PC-3 (cell line): Measurements from ENCODE around the gene NTN4. TPM values are rescaled to one million over a fixed set of nuclear protein-coding genes. Genes with fewer than 3 reads are reported as not detected.

Experiments
- ATAC-seq: fragments of 200-7000 bp; cut with Tn5 transposase; 2 replicates; pipeline ENCODE4 v1.9.1; 2020; ENCODE audit warnings: mild to moderate bottlenecking, moderate library complexity
- BruUV-seq: library from RNA; stranded (reverse); fragments of 400-500 nt; replicated peaks from 2 replicates; lab custom pipeline; 2021; lab: Mats Ljungman, UMichigan
- CTCF ChIA-PET: fragments of 300-600 bp; sonication (Branson Sonifier 250); formaldehyde crosslinking; loops from one replicate; lab custom pipeline; 2022; ENCODE audit warnings: antibody characterized with exemption; lab: Charles Lee
- POLR2A ChIA-PET: fragments of 300-600 bp; sonication (Branson Sonifier 250); formaldehyde crosslinking; loops from one replicate; lab custom pipeline; 2022; ENCODE audit warnings: antibody characterized with exemption; ENCODE audit not compliant: unreplicated experiment; lab: Charles Lee
- DNase-seq: peaks from one replicate; pipeline ENCODE4 v3.0.0-alpha.2; 2015
- H2AFZ ChIP-seq: fragments of 300-600 bp; sonication (generic); 2 replicates; pipeline ENCODE4 v1.6.0; 2016; ENCODE audit warnings: antibody characterized with exemption, low read length
- H3F3A ChIP-seq: fragments of 300-600 bp; sonication (generic); one replicate; pipeline ENCODE4 v1.6.0; 2017; ENCODE audit warnings: antibody characterized with exemption, low read length, control low read depth, mild to moderate bottlenecking; ENCODE audit not compliant: unreplicated experiment
- H3K27ac ChIP-seq: fragments of 300-600 bp; sonication (generic); 2 replicates; pipeline ENCODE4 v1.5.1; 2016; ENCODE audit warnings: mild to moderate bottlenecking, low read length
- H3K27me3 ChIP-seq: fragments of 300-600 bp; sonication (generic); 2 replicates; pipeline ENCODE4 v1.6.1; 2016; ENCODE audit warnings: low read length, mixed read lengths
- H3K36me3 ChIP-seq: fragments of 300-600 bp; sonication (generic); 2 replicates; pipeline ENCODE4 v1.6.1; 2016; ENCODE audit warnings: low read depth, mixed run types, low read length, mixed read lengths
- H3K4me1 ChIP-seq: fragments of 300-600 bp; sonication (generic); 2 replicates; pipeline ENCODE4 v1.5.1; 2016; ENCODE audit warnings: low read length; ENCODE audit not compliant: insufficient read depth
- H3K4me2 ChIP-seq: fragments of 300-600 bp; sonication (generic); 2 replicates; pipeline ENCODE4 v1.6.0; 2016; ENCODE audit warnings: low read length
- H3K4me3 ChIP-seq: fragments of 300-600 bp; sonication (generic); 2 replicates; pipeline ENCODE4 v1.5.1; 2016; ENCODE audit warnings: mild to moderate bottlenecking, low read length, mixed read lengths
- H3K79me2 ChIP-seq: fragments of 300-600 bp; sonication (generic); 2 replicates; pipeline ENCODE4 v1.6.1; 2017; ENCODE audit warnings: low read length, mixed read lengths
- H3K9ac ChIP-seq: fragments of 300-600 bp; sonication (generic); 2 replicates; pipeline ENCODE4 v1.6.0; 2016; ENCODE audit warnings: mild to moderate bottlenecking, low read length
- H3K9me2 ChIP-seq: fragments of 300-600 bp; sonication (generic); replicated peaks from 2 replicates; pipeline ENCODE4 v1.6.1; 2016; ENCODE audit warnings: mixed run types, low read length, mixed read lengths
- H3K9me3 ChIP-seq: fragments of 300-600 bp; sonication (generic); 2 replicates; pipeline ENCODE4 v1.6.1; 2016; ENCODE audit warnings: low read length, mixed read lengths
- H4K20me1 ChIP-seq: fragments of 300-600 bp; sonication (generic); 2 replicates; pipeline ENCODE4 v1.6.1; 2016; ENCODE audit warnings: low read length, mixed read lengths
- EZH2 ChIP-seq: fragments of 300-600 bp; sonication (generic); IDR thresholded peaks from one replicate; pipeline ENCODE4 v1.6.1; 2017; ENCODE audit warnings: antibody characterized with exemption, mild to moderate bottlenecking, low read length; ENCODE audit not compliant: unreplicated experiment
- EZH2phosphoT487 ChIP-seq: fragments of 300-600 bp; sonication (generic); IDR thresholded peaks from 2 replicates; pipeline ENCODE4 v1.6.1; 2018; ENCODE audit warnings: mild to moderate bottlenecking, antibody characterized with exemption, low read length, borderline replicate concordance
- intact Hi-C: fragments of 100-400 bp; cut with micrococcal nuclease; formaldehyde crosslinking; loops from 2 replicates; pipeline ENCODE4 v1.9.0; 2023
- total RNA-seq: library from RNA; depleted of rRNA; stranded (reverse); fragments of >200 nt; gene quantifications from 2 replicates; pipeline ENCODE4 v1.2.3, GENCODE V29; 2014
- TF ChIP-seq, protein P1 (sequence below): fragments of 300-600 bp; sonication (generic); conservative IDR thresholded peaks from 2 replicates; pipeline ENCODE4 v1.5.1; 2017; ENCODE audit warnings: antibody characterized with exemption, low read depth, mild to moderate bottlenecking, low read length

Gene NTN4
- total RNA-seq, 1 experiment from 2014 or later: 39.6 TPM

DNA sequence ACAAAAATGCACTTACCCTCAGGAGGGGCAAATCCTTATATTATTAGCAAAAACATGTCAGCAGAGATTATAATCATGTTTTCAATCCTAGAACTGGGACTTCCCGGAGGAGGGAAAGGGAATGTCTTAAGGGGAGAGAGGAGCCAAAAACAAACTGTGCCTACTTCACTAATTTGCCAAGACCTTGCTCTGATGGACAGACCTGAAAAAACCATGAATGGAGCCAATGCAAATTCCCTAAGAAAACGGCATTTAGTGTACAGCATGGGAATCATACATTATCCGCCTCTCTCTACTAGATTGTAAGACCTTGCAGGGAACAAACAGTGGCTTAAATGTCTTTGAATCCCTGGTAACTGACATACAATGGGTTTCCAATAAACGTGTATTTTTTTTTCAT is 70.4 kb downstream of the NTN4 start:
- H2AFZ ChIP-seq: no peak overlapping the region
- H3K4me1 ChIP-seq: peaks cover 20% of the 10 kb centered on the region
- no peaks in the 10 kb centered on the region for H3K9me2 ChIP-seq
- ATAC-seq (no peak), DNase-seq (no peak)
- H3K27ac ChIP-seq: no peak overlapping the region
- CTCF ChIA-PET: no interaction called here
- TF ChIP-seq EZH2: no peak
- TF ChIP-seq, protein P1, sequence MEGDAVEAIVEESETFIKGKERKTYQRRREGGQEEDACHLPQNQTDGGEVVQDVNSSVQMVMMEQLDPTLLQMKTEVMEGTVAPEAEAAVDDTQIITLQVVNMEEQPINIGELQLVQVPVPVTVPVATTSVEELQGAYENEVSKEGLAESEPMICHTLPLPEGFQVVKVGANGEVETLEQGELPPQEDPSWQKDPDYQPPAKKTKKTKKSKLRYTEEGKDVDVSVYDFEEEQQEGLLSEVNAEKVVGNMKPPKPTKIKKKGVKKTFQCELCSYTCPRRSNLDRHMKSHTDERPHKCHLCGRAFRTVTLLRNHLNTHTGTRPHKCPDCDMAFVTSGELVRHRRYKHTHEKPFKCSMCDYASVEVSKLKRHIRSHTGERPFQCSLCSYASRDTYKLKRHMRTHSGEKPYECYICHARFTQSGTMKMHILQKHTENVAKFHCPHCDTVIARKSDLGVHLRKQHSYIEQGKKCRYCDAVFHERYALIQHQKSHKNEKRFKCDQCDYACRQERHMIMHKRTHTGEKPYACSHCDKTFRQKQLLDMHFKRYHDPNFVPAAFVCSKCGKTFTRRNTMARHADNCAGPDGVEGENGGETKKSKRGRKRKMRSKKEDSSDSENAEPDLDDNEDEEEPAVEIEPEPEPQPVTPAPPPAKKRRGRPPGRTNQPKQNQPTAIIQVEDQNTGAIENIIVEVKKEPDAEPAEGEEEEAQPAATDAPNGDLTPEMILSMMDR: no peak
- TF ChIP-seq EZH2phosphoT487: no peak
- H3F3A ChIP-seq: no peaks in the 10 kb centered on the region
- no peak overlapping the region for H3K9ac ChIP-seq
- no peak overlapping the region for H3K4me3 ChIP-seq
- H3K9me3 ChIP-seq: no peaks in the 10 kb centered on the region
- BruUV-seq: no TSS peak
- no peaks in the 10 kb centered on the region for H4K20me1 ChIP-seq
- intact Hi-C loops: no loop called here
- POLR2A ChIA-PET: no interaction called here
- no peak overlapping the region for H3K4me2 ChIP-seq
- H3K27me3 ChIP-seq: no peaks in the 10 kb centered on the region
- H3K79me2 ChIP-seq: no peaks in the 10 kb centered on the region
- no peaks in the 10 kb centered on the region; the same call in 1 of the 2 replicates for H3K36me3 ChIP-seq

DNA sequence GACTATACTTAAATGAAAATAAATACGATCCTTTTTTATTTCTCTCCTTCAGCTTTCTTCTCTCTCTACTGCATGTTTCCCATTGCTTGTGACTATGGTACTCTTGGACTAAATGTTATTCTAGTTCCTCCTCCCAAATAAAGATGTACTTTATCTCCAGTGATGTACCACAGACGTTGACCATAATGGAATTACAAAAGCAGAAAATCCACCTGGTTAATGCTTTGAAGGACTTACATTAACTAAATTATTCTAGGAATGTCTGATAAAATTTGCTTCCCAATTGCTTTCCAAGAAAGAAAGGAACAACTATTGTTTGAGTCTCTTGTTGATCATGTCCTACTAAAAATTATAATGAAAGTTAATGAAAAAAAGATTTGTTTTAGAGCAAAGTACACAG is 71.8 kb downstream of the NTN4 start:
- intact Hi-C loops: no loop called here
- Histone ChIP-seq H3K79me2 (no peaks in the 10 kb centered on the region), H3K27me3 (no peaks in the 10 kb centered on the region), H3F3A (no peaks in the 10 kb centered on the region), H3K4me3 (no peak overlapping the region), H3K9me3 (no peaks in the 10 kb centered on the region), H3K4me1 (peaks cover 20% of the 10 kb centered on the region), H3K9ac (no peak overlapping the region; the same call in 1 of the 2 replicates), H3K9me2 (no peaks in the 10 kb centered on the region), H3K4me2 (peak overlapping the region; percentile 47; the same call in 1 of the 2 replicates), H4K20me1 (no peaks in the 10 kb centered on the region), H3K36me3 (peaks cover 5% of the 10 kb centered on the region; the same call in 1 of the 2 replicates), H2AFZ (no peak overlapping the region), H3K27ac (peak overlapping the region; percentile 78)
- no peak for DNase-seq
- ATAC-seq: no peak
- ChIA-PET POLR2A (interaction anchor here (0.8 kb wide), 1 partner anchor 136 kb away, joined by 6 read pairs; no protein-coding TSS in a partner anchor), CTCF (interaction anchor here (0.6 kb wide), 1 partner anchor 85 kb away, joined by 3 read pairs; no protein-coding TSS in a partner anchor)
- BruUV-seq: no TSS peak
- no peak for TF ChIP-seq EZH2phosphoT487
- TF ChIP-seq, protein P1: no peak
- TF ChIP-seq EZH2: no peak

GRCh38 chr12:95718006-95718431 is 72.5 kb downstream of the NTN4 start:
- peak overlapping the region; percentile 47 for H3K4me2 ChIP-seq
- intact Hi-C loops: no loop called here
- no peaks in the 10 kb centered on the region for H3K79me2 ChIP-seq
- H3K4me1 ChIP-seq: peaks cover 20% of the 10 kb centered on the region
- DNase-seq (peak; percentile 62), ATAC-seq (peak; percentile 51)
- no peaks in the 10 kb centered on the region for H3K27me3 ChIP-seq
- CTCF ChIA-PET: interaction anchor here (0.6 kb wide), 1 partner anchor 84 kb away, joined by 3 read pairs; no protein-coding TSS in a partner anchor
- peaks cover 8% of the 10 kb centered on the region; the same call in 1 of the 2 replicates for H3K36me3 ChIP-seq
- POLR2A ChIA-PET: interaction anchor here (0.8 kb wide), 1 partner anchor 135 kb away, joined by 6 read pairs; no protein-coding TSS in a partner anchor
- H4K20me1 ChIP-seq: no peaks in the 10 kb centered on the region
- H2AFZ ChIP-seq: no peak overlapping the region
- H3K27ac ChIP-seq: peak overlapping the region; percentile 78
- no peaks in the 10 kb centered on the region for H3K9me3 ChIP-seq
- no peak overlapping the region for H3K4me3 ChIP-seq
- TF ChIP-seq EZH2phosphoT487 (no peak), EZH2 (no peak)
- TF ChIP-seq, protein P1: no peak
- BruUV-seq: no TSS peak
- H3K9me2 ChIP-seq: no peaks in the 10 kb centered on the region
- no peaks in the 10 kb centered on the region for H3F3A ChIP-seq
- H3K9ac ChIP-seq: peak overlapping the region; percentile 17; the same call in 1 of the 2 replicates
